Measurements from ENCODE around the gene DIPK1A. TPM values are rescaled to one million over a fixed set of nuclear protein-coding genes. Genes with fewer than 3 reads are reported as not detected.

The DIPK1A gene
- total RNA-seq, 1 donor, result 29.0 TPM

GRCh38 chr1:92858564-92859399 lies 102.5 kb downstream of the DIPK1A start:
- H3K27ac ChIP-seq (ENCODE audit: low read depth, low read length), result no peak overlapping the region

GRCh38 chr1:92857817-92858216 lies 103.4 kb downstream of the DIPK1A start:
- no peaks in the 10 kb centered on the region for H3K27me3 ChIP-seq (ENCODE audit: insufficient read depth, low read length)
- no peaks in the 10 kb centered on the region for H3K36me3 ChIP-seq (ENCODE audit: insufficient read depth, low read length)
- no peak for DNase-seq (ENCODE audit: insufficient read length, low spot score, missing footprints)
- peaks cover 3% of the 10 kb centered on the region for H3K4me1 ChIP-seq (ENCODE audit: insufficient read depth, low read length)
- no peaks in the 10 kb centered on the region for H3K9me3 ChIP-seq (ENCODE audit: low read depth, low read length)
- H4K20me1 ChIP-seq (ENCODE audit: insufficient read depth, low read length), result no peaks in the 10 kb centered on the region
- H3K27ac ChIP-seq (ENCODE audit: low read depth, low read length), result no peak overlapping the region
- H3K4me3 ChIP-seq (ENCODE audit: insufficient read depth, low read length), result no peak overlapping the region
- H2AFZ ChIP-seq (ENCODE audit: low read length), result no peak overlapping the region
- no peaks in the 10 kb centered on the region for H3K79me2 ChIP-seq (ENCODE audit: insufficient read depth, low read length)
- H3K4me2 ChIP-seq (ENCODE audit: insufficient read depth, low read length), result no peak overlapping the region
- TF ChIP-seq CTCF (IDR thresholded peaks at IDR 0.05; ENCODE audit: extremely low read depth, low read depth, low read length), result no peak

More at GRCh38 chr1:92858564-92859399, 102.5 kb downstream of the DIPK1A start:
- H3K4me1 ChIP-seq (ENCODE audit: insufficient read depth, low read length), result peaks cover 3% of the 10 kb centered on the region
- TF ChIP-seq CTCF (IDR thresholded peaks at IDR 0.05; ENCODE audit: extremely low read depth, low read depth, low read length), result peak; percentile 98
- H3K36me3 ChIP-seq (ENCODE audit: insufficient read depth, low read length), result no peaks in the 10 kb centered on the region
- H3K27me3 ChIP-seq (ENCODE audit: insufficient read depth, low read length), result no peaks in the 10 kb centered on the region
- peak overlapping the region; percentile 58 for H3K4me2 ChIP-seq (ENCODE audit: insufficient read depth, low read length)
- no peak for DNase-seq (ENCODE audit: insufficient read length, low spot score, missing footprints)
- H3K79me2 ChIP-seq (ENCODE audit: insufficient read depth, low read length), result no peaks in the 10 kb centered on the region
- peak overlapping the region; percentile 20 for H2AFZ ChIP-seq (ENCODE audit: low read length)
- peak overlapping the region; percentile 2 for H3K4me3 ChIP-seq (ENCODE audit: insufficient read depth, low read length)
- H4K20me1 ChIP-seq (ENCODE audit: insufficient read depth, low read length), result no peaks in the 10 kb centered on the region
- H3K9me3 ChIP-seq (ENCODE audit: low read depth, low read length), result no peaks in the 10 kb centered on the region

- H3K9me3 ChIP-seq (ENCODE audit: low read depth, low read length), result no peaks in the 10 kb centered on the region
- TF ChIP-seq CTCF (IDR thresholded peaks at IDR 0.05; ENCODE audit: extremely low read depth, low read depth, low read length), result no peak
- H3K36me3 ChIP-seq (ENCODE audit: insufficient read depth, low read length), result no peaks in the 10 kb centered on the region
- no peak overlapping the region for H2AFZ ChIP-seq (ENCODE audit: low read length)
- no peaks in the 10 kb centered on the region for H3K79me2 ChIP-seq (ENCODE audit: insufficient read depth, low read length)
- H3K27me3 ChIP-seq (ENCODE audit: insufficient read depth, low read length), result no peaks in the 10 kb centered on the region
- no peak for DNase-seq (ENCODE audit: insufficient read length, low spot score, missing footprints)
- no peak overlapping the region for H3K27ac ChIP-seq (ENCODE audit: low read depth, low read length)
- H4K20me1 ChIP-seq (ENCODE audit: insufficient read depth, low read length), result no peaks in the 10 kb centered on the region
- peaks cover 3% of the 10 kb centered on the region for H3K4me1 ChIP-seq (ENCODE audit: insufficient read depth, low read length)
- no peak overlapping the region for H3K4me2 ChIP-seq (ENCODE audit: insufficient read depth, low read length)
- H3K4me3 ChIP-seq (ENCODE audit: insufficient read depth, low read length), result no peak overlapping the region
Observed at GRCh38 chr1:92855236-92855635, 106.0 kb downstream of the DIPK1A start.

GRCh38 chr1:92854101-92854785 lies 107.0 kb downstream of the DIPK1A start:
- Histone ChIP-seq H3K36me3 (ENCODE audit: insufficient read depth, low read length) (no peaks in the 10 kb centered on the region), H3K9me3 (ENCODE audit: low read depth, low read length) (no peaks in the 10 kb centered on the region), H3K4me2 (ENCODE audit: insufficient read depth, low read length) (no peak overlapping the region), H3K79me2 (ENCODE audit: insufficient read depth, low read length) (no peaks in the 10 kb centered on the region), H3K27me3 (ENCODE audit: insufficient read depth, low read length) (no peaks in the 10 kb centered on the region), H3K4me3 (ENCODE audit: insufficient read depth, low read length) (no peak overlapping the region), H2AFZ (ENCODE audit: low read length) (no peak overlapping the region), H3K4me1 (ENCODE audit: insufficient read depth, low read length) (peaks cover 2% of the 10 kb centered on the region), H3K27ac (ENCODE audit: low read depth, low read length) (no peak overlapping the region), H4K20me1 (ENCODE audit: insufficient read depth, low read length) (no peaks in the 10 kb centered on the region)
- no peak for DNase-seq (ENCODE audit: insufficient read length, low spot score, missing footprints)
- TF ChIP-seq CTCF (IDR thresholded peaks at IDR 0.05; ENCODE audit: extremely low read depth, low read depth, low read length), result no peak
